Endothelial cell of umbilical vein (primary cell): ENCODE measurements around the gene SURF1. TPM values are rescaled to one million over a fixed set of nuclear protein-coding genes. Genes with fewer than 3 reads are reported as not detected.

Experiments used
- BruUV-seq: library from RNA; stranded (reverse); fragments of 400-500 nt; replicated peaks from 2 replicates; lab custom pipeline; 2021; lab: Mats Ljungman, UMichigan
- CTCF ChIA-PET: fragments of 300-600, 350-600 bp; sonication (Branson Sonifier 250); formaldehyde crosslinking; loops from one replicate; lab custom pipeline; 2021; ENCODE audit warnings: antibody characterized with exemption, inconsistent platforms; lab: Charles Lee
- POLR2A ChIA-PET: fragments of 300-600, 350-600 bp; sonication (Branson Sonifier 250); formaldehyde crosslinking; loops from one replicate; lab custom pipeline; 2021; ENCODE audit warnings: antibody characterized with exemption, inconsistent platforms; lab: Charles Lee
- DNase-seq: peaks from one replicate; pipeline ENCODE4 v3.0.0-alpha.2; 2011; ENCODE audit warnings: low read depth, low spot score
- FAIRE-seq: peaks from 2 replicates; lab custom pipeline; 2011; peaks lifted over from hg19 to GRCh38; lab: Jason Lieb, UNC
- H2AFZ ChIP-seq: 2 replicates; pipeline ENCODE4 v1.6.0; 2012; ENCODE audit warnings: low read depth, low read length, control low read depth, inconsistent platforms
- H3K27ac ChIP-seq: 2 replicates; pipeline ENCODE4 v1.5.1; 2011; ENCODE audit warnings: low read depth, mild to moderate bottlenecking, control low read depth, low read length, moderate library complexity; ENCODE audit not compliant: insufficient read depth
- H3K27me3 ChIP-seq, 2 experiments: 2 replicates each; pipeline versions ENCODE4 v1.6.0 to v1.6.1; 2011; ENCODE audit warnings: low read length in 2 of 2, mixed read lengths in 1 of 2; ENCODE audit not compliant: control insufficient read depth in 2 of 2, insufficient read depth in 2 of 2
- H3K36me3 ChIP-seq, 2 experiments: 2 replicates in 1 of 2; 3 replicates in 1 of 2; pipeline ENCODE4 v1.5.1; 2011; ENCODE audit warnings: low read length in 2 of 2, mild to moderate bottlenecking in 1 of 2, moderate library complexity in 1 of 2; ENCODE audit not compliant: control insufficient read depth in 2 of 2, insufficient read depth in 2 of 2; ENCODE audit errors: extremely low read depth in 1 of 2
- H3K4me1 ChIP-seq: 3 replicates; pipeline ENCODE4 v1.5.1; 2011; ENCODE audit warnings: mild to moderate bottlenecking, low read length; ENCODE audit not compliant: control insufficient read depth, insufficient read depth; ENCODE audit errors: extremely low read depth
- H3K4me2 ChIP-seq: 2 replicates; pipeline ENCODE4 v1.6.1; 2011; ENCODE audit warnings: low read length, control low read depth, mixed read lengths; ENCODE audit not compliant: insufficient read depth
- H3K4me3 ChIP-seq, 3 experiments: fragments of 200-600 bp in 1 of 3; sonication (generic), shearing (Covaris generic) in 1 of 3; replicated peaks in 1 of 3; 2 replicates each; pipeline ENCODE4 v1.5.1; 2011 to 2016; ENCODE audit warnings: control low read depth in 3 of 3, low read length in 3 of 3, mild to moderate bottlenecking in 2 of 3, inconsistent platforms in 1 of 3, low read depth in 1 of 3, moderate library complexity in 1 of 3; ENCODE audit not compliant: insufficient read depth in 1 of 3
- H3K79me2 ChIP-seq: 2 replicates; pipeline ENCODE4 v1.6.0; 2012; ENCODE audit warnings: low read length, inconsistent platforms; ENCODE audit not compliant: control insufficient read depth, insufficient read depth
- H3K9ac ChIP-seq: replicated peaks from 2 replicates; pipeline ENCODE3; 2011; ENCODE audit warnings: low read length, control low read depth; ENCODE audit not compliant: insufficient read depth; ENCODE audit errors: extremely low read depth
- H3K9me1 ChIP-seq: replicated peaks from 3 replicates; pipeline ENCODE4 v1.6.0; 2011; ENCODE audit warnings: mild to moderate bottlenecking, low read length; ENCODE audit not compliant: control insufficient read depth, insufficient read depth; ENCODE audit errors: extremely low read depth
- H3K9me3 ChIP-seq: replicated peaks from 2 replicates; pipeline ENCODE4 v1.5.1; 2012; ENCODE audit warnings: low read length, inconsistent platforms; ENCODE audit not compliant: control insufficient read depth, insufficient read depth
- H4K20me1 ChIP-seq: replicated peaks from 2 replicates; pipeline ENCODE3; 2011; ENCODE audit warnings: mild to moderate bottlenecking, low read length; ENCODE audit not compliant: control insufficient read depth, insufficient read depth; ENCODE audit errors: extremely low read depth
- EZH2 ChIP-seq: IDR thresholded peaks from 2 replicates; pipeline ENCODE4 v1.6.1; 2012; ENCODE audit warnings: borderline replicate concordance, low read depth, mild to moderate bottlenecking, moderate library complexity, low read length, inconsistent platforms; ENCODE audit not compliant: severe bottlenecking
- FOS ChIP-seq: IDR thresholded peaks from 2 replicates; pipeline ENCODE4 v1.6.1; 2011; ENCODE audit warnings: mild to moderate bottlenecking, low read length, moderate library complexity, borderline replicate concordance; ENCODE audit not compliant: insufficient read depth
- GATA2 ChIP-seq: IDR thresholded peaks from 2 replicates; pipeline ENCODE4 v1.7.0; 2011; ENCODE audit warnings: low read depth, mild to moderate bottlenecking, moderate library complexity, mixed read lengths, low read length; ENCODE audit not compliant: insufficient read length, insufficient read depth
- JUN ChIP-seq: IDR thresholded peaks from 2 replicates; pipeline ENCODE4 v1.6.1; 2011; ENCODE audit warnings: borderline replicate concordance, low read depth; ENCODE audit not compliant: insufficient read length, insufficient read depth
- MYC ChIP-seq: IDR thresholded peaks from one replicate; pipeline ENCODE4 v1.6.1; 2011; ENCODE audit warnings: mild to moderate bottlenecking, low read depth, low read length
- POLR2A ChIP-seq: IDR thresholded peaks from 2 replicates; pipeline ENCODE4 v1.6.1; 2012; ENCODE audit warnings: low read depth, mild to moderate bottlenecking, control low read depth, low read length
- POLR2AphosphoS5 ChIP-seq: IDR thresholded peaks from 2 replicates; pipeline ENCODE4 v1.6.1; 2012; ENCODE audit warnings: low read depth, mild to moderate bottlenecking, control low read depth, low read length, moderate library complexity; ENCODE audit not compliant: insufficient read depth
- dilution Hi-C: fragments of 300-500 bp; cut with MboI; formaldehyde crosslinking; loops from one replicate; pipeline ENCODE4 v1.15.0; 2019; ENCODE audit warnings: low sequenced_read_pairs; ENCODE audit not compliant: extremely low pct_ligation_motif_present
- intact Hi-C: fragments of 100-400 bp; cut with micrococcal nuclease; formaldehyde crosslinking; loops from one replicate; pipeline ENCODE4 v1.10.0; 2022
- polyA plus RNA-seq, 4 experiments: library from polyadenylated mRNA; depleted of rRNA in 3 of 4; stranded (reverse) in 3 of 4; unstranded in 1 of 4; fragments of >200 nt; gene quantifications; 2 replicates each; pipeline versions ENCODE4 v1.2.1 to v1.2.3, GENCODE V29; 2011 to 2012; ENCODE audit warnings: missing spikeins in 1 of 4
- total RNA-seq: library from RNA; stranded (reverse); gene quantifications from 2 replicates; pipeline ENCODE4 v1.2.3, GENCODE V29; 2021
- TF ChIP-seq, protein P1 (sequence below), 2 donors: IDR thresholded peaks; 1 replicate in 1 of 2; 2 replicates in 1 of 2; pipeline ENCODE4 v1.5.1; 2011; ENCODE audit warnings: low read length in 2 of 2, mild to moderate bottlenecking in 2 of 2, moderate library complexity in 2 of 2, control low read depth in 1 of 2, inconsistent platforms in 1 of 2, low read depth in 1 of 2; ENCODE audit not compliant: insufficient read depth in 1 of 2; ENCODE audit errors: extremely low read depth in 1 of 2
- TF ChIP-seq, protein P2 (sequence below): IDR thresholded peaks from 2 replicates; pipeline ENCODE4 v1.6.1; 2011; ENCODE audit not compliant: insufficient read depth, insufficient read length

SURF1 gene
- total and polyA plus RNA-seq, 2 donors (not counting 3 experiments of a cell fraction or from before 2014, with no cell fraction given) = 22.8 to 27.1 TPM

GRCh38 chr9:133367221-133367620 is 10.9 kb upstream of the SURF1 start:
- H3K4me2 ChIP-seq = no peak overlapping the region
- ChIA-PET POLR2A (no interaction called here), CTCF (no interaction called here)
- no TSS peak for BruUV-seq
- H3K4me3 ChIP-seq = no peak overlapping the region
- H3K4me1 ChIP-seq = peaks cover 15% of the 10 kb centered on the region
- H3K27ac ChIP-seq = no peak overlapping the region
- FAIRE-seq (no peak), DNase-seq (no peak)
- no peaks in the 10 kb centered on the region for H3K27me3 ChIP-seq
- H3K9me1 ChIP-seq = no peaks in the 10 kb centered on the region
- peaks cover 25 to 64% of the 10 kb centered on the region in 2 experiments for H3K36me3 ChIP-seq
- dilution Hi-C loops = no loop called here
- H2AFZ ChIP-seq = no peak overlapping the region
- no peak for TF ChIP-seq JUN
- TF ChIP-seq, protein P1, sequence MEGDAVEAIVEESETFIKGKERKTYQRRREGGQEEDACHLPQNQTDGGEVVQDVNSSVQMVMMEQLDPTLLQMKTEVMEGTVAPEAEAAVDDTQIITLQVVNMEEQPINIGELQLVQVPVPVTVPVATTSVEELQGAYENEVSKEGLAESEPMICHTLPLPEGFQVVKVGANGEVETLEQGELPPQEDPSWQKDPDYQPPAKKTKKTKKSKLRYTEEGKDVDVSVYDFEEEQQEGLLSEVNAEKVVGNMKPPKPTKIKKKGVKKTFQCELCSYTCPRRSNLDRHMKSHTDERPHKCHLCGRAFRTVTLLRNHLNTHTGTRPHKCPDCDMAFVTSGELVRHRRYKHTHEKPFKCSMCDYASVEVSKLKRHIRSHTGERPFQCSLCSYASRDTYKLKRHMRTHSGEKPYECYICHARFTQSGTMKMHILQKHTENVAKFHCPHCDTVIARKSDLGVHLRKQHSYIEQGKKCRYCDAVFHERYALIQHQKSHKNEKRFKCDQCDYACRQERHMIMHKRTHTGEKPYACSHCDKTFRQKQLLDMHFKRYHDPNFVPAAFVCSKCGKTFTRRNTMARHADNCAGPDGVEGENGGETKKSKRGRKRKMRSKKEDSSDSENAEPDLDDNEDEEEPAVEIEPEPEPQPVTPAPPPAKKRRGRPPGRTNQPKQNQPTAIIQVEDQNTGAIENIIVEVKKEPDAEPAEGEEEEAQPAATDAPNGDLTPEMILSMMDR (IDR thresholded peaks at IDR 0.05; ENCODE audit: extremely low read depth in 1 of 2, insufficient read depth in 1 of 2, low read depth in 1 of 2, low read length in 2 of 2) = no peak
- TF ChIP-seq, protein P2, sequence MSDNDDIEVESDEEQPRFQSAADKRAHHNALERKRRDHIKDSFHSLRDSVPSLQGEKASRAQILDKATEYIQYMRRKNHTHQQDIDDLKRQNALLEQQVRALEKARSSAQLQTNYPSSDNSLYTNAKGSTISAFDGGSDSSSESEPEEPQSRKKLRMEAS = no peak
- TF ChIP-seq POLR2A = no peak
- no peak for TF ChIP-seq EZH2
- no peak for TF ChIP-seq GATA2
- no peak for TF ChIP-seq MYC
- no peak for TF ChIP-seq FOS
- TF ChIP-seq POLR2AphosphoS5 = no peak
- intact Hi-C loops = no loop called here
- no peaks in the 10 kb centered on the region for H3K9me3 ChIP-seq
- H3K9ac ChIP-seq = no peak overlapping the region
- H4K20me1 ChIP-seq = no peaks in the 10 kb centered on the region
- H3K79me2 ChIP-seq = peaks cover 75% of the 10 kb centered on the region
